HG02610 (cell line): ENCODE data around the gene CZIB.
A peak's percentile ranks its signal among the peaks of the same experiment; 100 is the strongest.
"Not testable (repeated sequence)": the region's sequence is repeated elsewhere in the genome, so short reads cannot be mapped to it uniquely, and the experiment has no call there.

Experiments
- ATAC-seq: cut with Tn5 transposase; IDR thresholded peaks from one replicate; pipeline ENCODE4 v1.9.1; 2021; ENCODE audit warnings: mild to moderate bottlenecking, moderate library complexity; ENCODE audit not compliant: unreplicated experiment

Gene CZIB

GRCh38 chr1:53241828-53242227 lies 21.4 kb upstream of the CZIB start:
- no peak for ATAC-seq

GRCh38 chr1:53238197-53239155 lies 18.0 kb upstream of the CZIB start, which contains the start of gene MAGOH:
MAGOH (minus strand) TSS chr1:53238518; CDS start chr1:53238448, 70 bp downstream.
- peak; percentile 98 for ATAC-seq

GRCh38 chr1:53237638-53238037 lies 17.2 kb upstream of the CZIB start:
- no peak for ATAC-seq

GRCh38 chr1:53220962-53221286 lies 490 bp upstream of the CZIB start:
- no peak for ATAC-seq

- ATAC-seq = no peak
Observed at GRCh38 chr1:53219711-53220110, 723 bp downstream of the CZIB start.

GRCh38 chr1:53218201-53218600 lies 2.2 kb downstream of the CZIB start:
- ATAC-seq = no peak

- ATAC-seq = no peak
Observed at GRCh38 chr1:53214376-53214940, 6.0 kb downstream of the CZIB start.

GRCh38 chr1:53210954-53211353 lies 9.5 kb downstream of the CZIB start:
- no peak for ATAC-seq

GRCh38 chr1:53210352-53210751 lies 10.1 kb downstream of the CZIB start:
- ATAC-seq = no peak

GRCh38 chr1:53207726-53208125 lies 12.7 kb downstream of the CZIB start:
- ATAC-seq = no peak

- no peak for ATAC-seq
Observed at GRCh38 chr1:53206735-53207379, 13.6 kb downstream of the CZIB start.

GRCh38 chr1:53206083-53206685 lies 14.2 kb downstream of the CZIB start:
- not testable (repeated sequence) for ATAC-seq

- ATAC-seq = not testable (repeated sequence)
Observed at GRCh38 chr1:53205496-53205895, 14.9 kb downstream of the CZIB start.

- ATAC-seq = no peak
Observed at GRCh38 chr1:53203466-53203865, 17.0 kb downstream of the CZIB start.

- no peak for ATAC-seq
Observed at GRCh38 chr1:53198241-53198651, 22.2 kb downstream of the CZIB start.

GRCh38 chr1:53197291-53198200 lies 22.9 kb downstream of the CZIB start:
- ATAC-seq = no peak

- ATAC-seq = peak; percentile 99
Observed at GRCh38 chr1:53196485-53197290, 23.7 kb downstream of the CZIB start, which contains the start of gene CPT2. CPT2 (plus strand) TSS chr1:53196824; CDS start chr1:53196944, 120 bp downstream.

GRCh38 chr1:53196017-53196484 lies 24.4 kb downstream of the CZIB start:
- ATAC-seq = no peak
